SKM-1 treated with dmso at 0.1 percent for 144 hours (cell line): ENCODE measurements around the gene RNF31.

ENCODE experiments used
- DNase-seq: peaks from one replicate; lab custom pipeline; 2025; ENCODE audit not compliant: unreplicated experiment; lab: John Stamatoyannopoulos, UW

Gene RNF31

GRCh38 chr14:24159777-24160498, 12.6 kb downstream of the RNF31 start:
- no peak for DNase-seq

- DNase-seq: no peak
Measured at GRCh38 chr14:24160499-24160849, 13.2 kb downstream of the RNF31 start.

GRCh38 chr14:24160850-24161804, 13.8 kb downstream of the RNF31 start, which contains the start of gene IRF9:
Gene IRF9, plus strand, starts transcription at chr14:24161265. Its CDS starts 880 bp downstream, at chr14:24162145.
- DNase-seq: peak; percentile 52

GRCh38 chr14:24162093-24162492, 14.8 kb downstream of the RNF31 start:
- no peak for DNase-seq

- no peak for DNase-seq
Measured at GRCh38 chr14:24164518-24164991, 17.3 kb downstream of the RNF31 start.

GRCh38 chr14:24165785-24166184, 18.5 kb downstream of the RNF31 start:
- DNase-seq: no peak

GRCh38 chr14:24167469-24168114, 20.3 kb downstream of the RNF31 start:
- peak; percentile 3 for DNase-seq

GRCh38 chr14:24171422-24172260, 24.3 kb downstream of the RNF31 start, which contains the start of gene REC8:
Gene REC8, plus strand, starts transcription at chr14:24172080. Its CDS starts 473 bp downstream, at chr14:24172553.
- DNase-seq: no peak

- DNase-seq: no peak
Measured at GRCh38 chr14:24172261-24172860, 25.1 kb downstream of the RNF31 start.

- DNase-seq: no peak
Measured at GRCh38 chr14:24172871-24173281, 25.6 kb downstream of the RNF31 start.

GRCh38 chr14:24176599-24176998, 29.3 kb downstream of the RNF31 start:
- no peak for DNase-seq

- no peak for DNase-seq
Measured at GRCh38 chr14:24177041-24177825, 29.9 kb downstream of the RNF31 start.

GRCh38 chr14:24177891-24178290, 30.6 kb downstream of the RNF31 start:
- DNase-seq: no peak

GRCh38 chr14:24178399-24179178, 31.3 kb downstream of the RNF31 start:
- no peak for DNase-seq

GRCh38 chr14:24179294-24179960, 32.1 kb downstream of the RNF31 start:
- no peak for DNase-seq

GRCh38 chr14:24179961-24180796, 32.9 kb downstream of the RNF31 start:
- no peak for DNase-seq
